HG03469 (cell line): ENCODE data around the gene WDR83.
"Not testable (repeated sequence)": the region's sequence is repeated elsewhere in the genome, so short reads cannot be mapped to it uniquely, and the experiment has no call there.

Experiments used
- ATAC-seq: cut with Tn5 transposase; IDR thresholded peaks from one replicate; pipeline ENCODE4 v1.9.1; 2021; ENCODE audit warnings: mild to moderate bottlenecking, moderate library complexity, moderate number of reproducible peaks; ENCODE audit not compliant: unreplicated experiment

Gene WDR83, protein sequence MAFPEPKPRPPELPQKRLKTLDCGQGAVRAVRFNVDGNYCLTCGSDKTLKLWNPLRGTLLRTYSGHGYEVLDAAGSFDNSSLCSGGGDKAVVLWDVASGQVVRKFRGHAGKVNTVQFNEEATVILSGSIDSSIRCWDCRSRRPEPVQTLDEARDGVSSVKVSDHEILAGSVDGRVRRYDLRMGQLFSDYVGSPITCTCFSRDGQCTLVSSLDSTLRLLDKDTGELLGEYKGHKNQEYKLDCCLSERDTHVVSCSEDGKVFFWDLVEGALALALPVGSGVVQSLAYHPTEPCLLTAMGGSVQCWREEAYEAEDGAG

GRCh38 chr19:12666265-12667048 is at the start of gene WDR83, which contains the start of gene MAN2B1:
Gene WDR83 (plus strand): TSS chr19:12666807. CDS start chr19:12669791, 2,984 bp downstream.
Gene MAN2B1 (minus strand): TSS chr19:12666742. CDS start chr19:12666701, 41 bp downstream.
- no peak for ATAC-seq

DNA sequence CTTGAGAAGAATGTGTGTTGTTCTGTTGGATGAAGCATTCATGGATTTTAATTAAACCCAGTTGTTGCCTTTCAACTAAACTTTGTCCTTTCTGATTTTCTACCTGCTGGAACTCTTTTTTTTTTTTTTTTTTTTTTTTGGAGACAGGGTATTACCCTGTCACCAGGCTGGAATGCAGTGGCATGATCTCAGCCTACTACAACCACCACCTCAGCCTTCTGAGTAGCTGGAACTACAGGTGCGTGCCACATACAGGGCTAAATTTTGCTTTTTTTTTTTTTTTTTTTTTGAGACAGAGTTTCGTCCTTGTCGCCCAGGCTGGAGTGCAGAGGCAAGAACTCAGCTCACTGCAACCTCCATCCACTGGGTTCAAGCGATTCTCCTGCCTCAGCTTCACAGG is 49.0 kb upstream of the WDR83 start:
- ATAC-seq: no peak

- not testable (repeated sequence) for ATAC-seq
Observed at GRCh38 chr19:12621253-12622024, 45.2 kb upstream of the WDR83 start.

GRCh38 chr19:12623361-12624031 is 43.1 kb upstream of the WDR83 start:
- no peak for ATAC-seq

DNA sequence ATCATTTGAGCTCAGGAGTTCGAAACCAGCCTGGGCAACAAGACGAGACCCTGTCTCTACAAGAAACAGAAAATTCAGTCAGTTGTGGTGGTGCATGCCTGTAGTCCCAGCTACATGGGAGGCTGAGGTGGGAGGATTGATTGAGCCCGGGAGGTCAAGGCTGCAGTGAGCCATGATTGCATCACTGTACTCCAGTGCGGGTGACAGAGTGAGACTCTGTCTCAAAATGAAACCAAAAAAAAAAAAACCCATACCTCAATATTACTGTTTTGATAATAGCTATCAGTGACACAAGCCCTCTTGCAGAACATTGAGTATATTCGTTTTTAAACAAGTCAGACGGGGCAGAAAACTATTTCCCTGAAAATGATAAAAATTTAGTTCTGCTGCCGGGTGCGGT is 39.6 kb upstream of the WDR83 start:
- no peak for ATAC-seq

DNA sequence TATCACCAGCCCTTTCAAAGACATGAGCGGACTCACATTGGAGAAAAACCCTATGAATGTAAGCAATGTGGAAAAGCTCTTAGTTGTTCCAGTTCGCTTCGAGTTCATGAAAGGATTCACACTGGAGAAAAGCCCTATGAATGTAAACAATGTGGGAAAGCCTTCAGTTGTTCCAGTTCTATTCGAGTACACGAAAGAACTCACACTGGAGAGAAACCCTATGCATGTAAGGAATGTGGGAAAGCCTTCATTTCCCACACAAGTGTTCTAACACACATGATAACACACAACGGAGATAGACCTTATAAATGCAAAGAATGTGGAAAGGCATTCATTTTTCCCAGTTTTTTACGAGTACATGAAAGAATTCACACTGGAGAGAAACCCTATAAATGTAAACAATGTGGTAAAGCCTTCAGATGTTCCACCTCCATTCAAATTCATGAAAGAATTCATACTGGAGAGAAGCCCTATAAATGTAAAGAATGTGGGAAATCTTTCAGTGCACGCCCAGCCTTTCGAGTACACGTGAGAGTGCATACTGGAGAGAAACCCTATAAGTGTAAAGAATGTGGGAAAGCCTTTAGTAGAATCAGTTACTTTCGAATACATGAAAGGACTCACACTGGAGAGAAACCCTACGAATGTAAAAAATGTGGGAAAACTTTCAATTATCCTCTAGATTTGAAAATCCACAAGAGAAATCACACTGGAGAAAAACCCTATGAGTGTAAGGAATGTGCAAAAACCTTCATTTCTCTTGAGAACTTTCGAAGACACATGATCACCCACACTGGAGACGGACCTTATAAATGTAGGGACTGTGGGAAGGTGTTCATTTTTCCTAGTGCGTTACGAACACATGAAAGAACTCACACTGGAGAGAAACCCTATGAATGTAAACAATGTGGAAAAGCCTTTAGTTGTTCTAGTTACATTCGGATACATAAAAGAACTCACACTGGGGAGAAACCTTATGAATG is 38.3 kb upstream of the WDR83 start:
- no peak for ATAC-seq

GRCh38 chr19:12629215-12629614 is 37.4 kb upstream of the WDR83 start:
- no peak for ATAC-seq

- no peak for ATAC-seq
Observed at GRCh38 chr19:12636631-12637030, 30.0 kb upstream of the WDR83 start.

DNA sequence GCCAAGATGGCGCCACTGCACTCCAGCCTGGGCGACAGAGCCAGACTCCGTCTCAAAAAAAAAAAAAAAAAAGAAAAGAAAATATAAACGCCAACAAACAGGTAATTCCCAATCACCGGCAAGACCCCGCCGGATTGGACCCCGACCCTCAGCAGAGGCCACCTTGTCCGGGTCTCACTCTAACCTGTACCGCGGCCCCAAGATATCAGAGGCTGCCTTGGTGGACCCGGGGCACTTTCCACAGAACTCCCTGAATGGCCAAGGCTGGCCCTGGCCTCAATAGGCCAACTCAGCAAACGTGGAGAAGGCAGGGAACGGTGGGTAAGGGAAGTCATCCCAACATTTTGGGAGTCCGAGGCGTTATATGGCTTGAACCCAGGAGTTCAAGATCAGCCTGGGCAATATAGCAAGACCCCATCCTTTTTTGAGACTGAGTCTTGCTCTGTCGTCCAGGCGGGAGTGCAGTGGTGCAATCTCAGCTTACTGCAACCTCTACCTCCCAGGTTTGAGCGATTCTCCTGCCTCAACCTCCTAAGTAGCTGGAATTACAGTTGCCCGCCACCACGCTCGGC is 27.9 kb upstream of the WDR83 start:
- ATAC-seq: no peak

- no peak for ATAC-seq
Observed at GRCh38 chr19:12639901-12640613, 26.6 kb upstream of the WDR83 start.

DNA sequence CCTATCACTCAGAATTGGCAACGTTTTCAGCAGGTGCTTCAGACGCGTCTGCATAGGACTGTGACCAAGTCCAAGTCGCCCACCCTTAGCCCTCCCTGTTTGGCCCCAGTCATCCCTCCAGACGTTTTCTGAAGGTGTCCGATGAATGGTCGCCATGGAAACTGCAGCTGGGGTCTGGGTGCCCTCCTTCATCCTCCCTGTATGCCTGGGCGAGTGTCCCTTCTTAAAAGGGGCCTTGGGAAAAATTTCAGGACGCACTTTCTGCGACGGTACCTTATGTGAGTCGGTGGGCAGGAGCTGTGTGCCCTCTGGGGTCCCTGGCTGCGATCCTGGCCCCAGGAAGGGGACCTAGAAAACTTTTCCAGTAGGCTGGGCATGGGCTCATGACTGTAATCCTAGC is 25.2 kb upstream of the WDR83 start:
- no peak for ATAC-seq

DNA sequence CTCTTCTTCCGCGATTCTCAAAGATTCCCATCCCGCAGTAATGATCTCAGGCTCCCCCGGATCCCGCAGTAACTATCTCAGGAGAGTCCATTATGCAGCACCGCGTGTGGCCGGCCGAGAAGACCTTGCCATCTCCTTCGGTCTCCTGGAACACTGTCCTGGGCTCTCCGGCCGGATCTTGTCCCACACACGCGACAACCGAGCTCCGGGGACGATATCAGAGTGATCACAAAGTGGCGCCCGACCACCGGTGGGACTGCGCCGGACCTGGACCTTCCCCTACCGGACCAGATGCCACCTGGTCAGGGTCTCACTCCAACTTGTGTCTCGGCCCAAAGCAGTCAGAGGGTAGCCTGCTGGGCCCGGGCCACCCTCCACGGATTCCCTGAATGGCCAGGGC is 24.1 kb upstream of the WDR83 start:
- ATAC-seq: no peak

GRCh38 chr19:12643716-12644115 is 22.9 kb upstream of the WDR83 start:
- not testable (repeated sequence) for ATAC-seq

GRCh38 chr19:12646551-12646950 is 20.1 kb upstream of the WDR83 start:
- no peak for ATAC-seq

DNA sequence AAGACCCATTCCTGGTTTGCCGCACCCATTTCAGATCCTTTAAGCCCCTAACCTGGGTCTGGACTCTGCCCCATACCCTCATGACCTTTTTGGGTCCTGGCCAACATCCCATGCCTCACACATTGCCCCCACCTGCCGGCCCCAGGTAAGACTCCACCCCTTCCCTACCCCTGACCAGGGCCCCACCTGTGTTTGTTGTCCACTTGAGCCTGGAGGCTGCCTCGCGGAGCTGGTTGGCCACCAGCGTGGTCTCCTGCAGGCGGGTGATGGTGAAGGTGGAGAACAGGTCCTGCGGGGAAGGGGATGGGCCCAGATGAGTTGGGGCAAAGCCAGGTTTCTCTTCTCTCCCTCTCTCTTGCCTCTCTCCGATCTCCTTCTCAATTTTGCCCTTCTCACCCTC is 19.6 kb upstream of the WDR83 start:
- no peak for ATAC-seq

DNA sequence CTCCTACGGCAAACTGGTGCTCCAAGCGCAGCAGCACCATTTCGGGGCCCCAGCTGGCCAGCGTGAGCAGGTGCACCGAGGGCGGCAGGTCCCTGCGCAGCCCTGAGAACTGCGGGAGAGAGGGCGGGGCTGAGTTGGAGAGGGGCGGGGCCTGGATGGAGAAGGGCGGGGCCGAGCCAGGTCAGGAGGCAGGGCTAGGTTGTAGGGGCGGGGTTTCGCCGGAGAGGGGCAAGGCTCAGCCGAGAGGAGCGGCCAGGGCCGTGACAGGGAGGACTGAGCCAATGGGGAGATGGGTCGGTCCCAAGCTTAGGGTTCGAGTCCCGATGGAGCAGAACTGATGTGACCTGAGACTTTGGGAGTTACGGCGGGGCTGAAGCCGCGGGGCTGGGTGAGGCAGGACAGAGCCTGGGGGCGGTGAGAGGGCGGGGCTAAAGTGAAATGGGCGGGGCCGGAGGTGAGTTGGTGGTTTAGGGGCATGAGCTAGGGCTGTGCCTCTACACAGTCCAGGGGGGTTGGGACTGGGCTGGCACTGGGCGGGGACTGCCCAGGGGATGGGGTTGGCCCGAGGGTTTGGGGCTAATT is 19.0 kb upstream of the WDR83 start:
- no peak for ATAC-seq

- no peak for ATAC-seq
Observed at GRCh38 chr19:12648088-12648487, 18.5 kb upstream of the WDR83 start.

DNA sequence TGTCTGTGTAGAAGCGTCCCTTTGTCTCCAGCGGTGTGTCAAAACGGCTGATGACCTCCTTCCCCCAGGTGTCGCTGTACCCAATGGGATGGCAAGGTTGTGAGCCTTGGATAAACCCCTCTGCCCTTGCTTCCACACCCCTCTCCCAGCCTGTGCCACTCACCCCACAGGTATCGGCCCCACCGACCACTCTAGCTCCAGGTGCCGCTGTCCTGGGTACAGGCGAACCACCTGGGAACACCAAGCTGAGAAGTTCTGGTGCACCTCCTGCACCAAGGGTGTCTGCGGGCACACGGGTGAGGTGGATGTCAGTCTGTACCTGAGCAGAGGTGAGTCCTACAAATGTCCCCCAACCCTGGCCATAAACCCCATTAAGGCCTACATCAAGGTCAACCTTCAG is 16.7 kb upstream of the WDR83 start:
- no peak for ATAC-seq
